Ovary (tissue), 9 donors: ENCODE results near the gene YJEFN3. TPM values are rescaled to one million over a fixed set of nuclear protein-coding genes. Genes with fewer than 3 reads are reported as not detected.

ENCODE experiments used
- DNase-seq, 5 donors: peaks; one replicate each; pipeline ENCODE4 v3.0.0-alpha.2; 2019 to 2020
- H3K27ac ChIP-seq, 2 donors: fragments of 200-600 bp; one replicate each; pipeline versions ENCODE4 v1.5.1 to v1.8.0; 2019 to 2022
- H3K27me3 ChIP-seq: fragments of 200-600 bp; one replicate; pipeline ENCODE4 v1.8.0; 2022
- H3K36me3 ChIP-seq: fragments of 200-600 bp; sonication (generic); one replicate; pipeline ENCODE4 v1.5.1; 2019
- H3K4me1 ChIP-seq: one replicate; pipeline ENCODE4 v1.8.1; 2013; ENCODE audit warnings: mild to moderate bottlenecking, moderate library complexity; ENCODE audit not compliant: insufficient read depth
- H3K4me3 ChIP-seq: fragments of 200-600 bp; sonication (generic); one replicate; pipeline ENCODE4 v1.5.1; 2017
- H3K9me3 ChIP-seq, 2 donors: fragments of 200-600 bp in 1 of 2; sonication (generic) in 1 of 2; one replicate each; pipeline versions ENCODE4 v1.5.1 to v1.8.1; 2013 to 2019; ENCODE audit warnings: mild to moderate bottlenecking in 1 of 2, moderate library complexity in 1 of 2
- EP300 ChIP-seq: sonication (generic); formaldehyde crosslinking; IDR thresholded peaks from one replicate; pipeline ENCODE4 v1.6.1; 2017; ENCODE audit warnings: antibody characterized with exemption
- POLR2A ChIP-seq: fragments of 450-650 bp; IDR thresholded peaks from one replicate; pipeline ENCODE4 v1.6.1; 2017; ENCODE audit warnings: antibody characterized with exemption, mild to moderate bottlenecking, moderate library complexity
- WGBS, 3 donors: extraction: QIAGEN DNeasy Blood & Tissue Kit in 1 of 3; methylation state at CpG; one replicate each; pipeline versions ENCODE4 v1.1.5 to v1.1.7; 2013 to 2017; 5-methylcytosine and 5-hydroxymethylcytosine counted together
- intact Hi-C, 4 donors: fragments of 100-400 bp; cut with DNase I; formaldehyde crosslinking; loops; one replicate each; pipeline versions ENCODE4 v1.11.0 to v1.15.1; 2022 to 2023
- polyA plus RNA-seq, 2 donors: library from polyadenylated mRNA; stranded (reverse); fragments of 200-250 nt in 1 of 2; fragments of 350-450 nt in 1 of 2; fragmentation: Illumina TruSeq in 1 of 2; extraction: RNeasy Lipid Tissue Mini Kit (QIAGEN cat#74804) in 1 of 2; gene quantifications; one replicate each; pipeline ENCODE4 v1.2.3, GENCODE V29; 2013 to 2014
- total RNA-seq, 7 donors: library from RNA; depleted of rRNA in 2 of 7; stranded (reverse); fragments of >200 nt in 2 of 7; fragmentation: NEBNext Ultra II Directional in 3 of 7; extraction: Animal tissue kit (Norgen Biotek cat#: 25700) in 3 of 7; gene quantifications; one replicate each; pipeline versions ENCODE4 v1.1.0 to v1.2.4, GENCODE V29; 2016 to 2023
- TF ChIP-seq, protein P1 (sequence below), 3 donors: fragments of 450-650 bp in 2 of 3; fragments of 200-600 bp in 1 of 3; IDR thresholded peaks; one replicate each; pipeline versions ENCODE4 v1.5.1 to v1.8.0; 2016 to 2022; ENCODE audit warnings: antibody characterized with exemption in 3 of 3, mild to moderate bottlenecking in 1 of 3
- donor health status: DM: no; HTN: no; CAD: no; lungs with moderate emphysema.
- donor health status: DM: no; HTN: no; CAD: no.
- donor health status: Bipolar disorder and iron deficiency.
- donor health status: DM: yes; HTN: yes; CAD: no.
- donor health status: DM: no; HTN: no; CAD: no.
- donor health status: DM: yes; HTN: yes; CAD: no.

Gene YJEFN3
- total and polyA plus RNA-seq, 9 donors = 2.0 to 5.0 (median 2.9) TPM

DNA sequence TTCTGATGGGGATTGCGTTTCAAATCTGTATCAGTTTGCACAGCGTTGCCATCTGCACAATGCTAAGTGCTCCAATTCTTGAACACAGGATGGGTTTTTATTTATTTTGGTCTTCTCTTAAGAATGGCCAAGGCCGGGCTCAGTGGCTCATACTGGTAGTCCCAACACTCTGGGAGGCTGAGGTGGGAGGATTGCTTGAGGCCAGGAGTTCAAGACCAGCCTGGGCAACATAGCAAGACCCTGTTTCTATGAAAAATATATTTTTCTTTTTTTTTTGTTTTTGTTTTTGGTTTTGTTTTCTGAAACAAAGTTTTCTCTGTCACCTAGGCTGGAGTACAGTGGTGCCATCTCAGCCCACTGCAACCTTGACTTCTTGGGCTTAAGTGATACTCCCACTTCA, 5.5 kb upstream of the YJEFN3 start:
- TF ChIP-seq EP300 = no peak
- H3K4me1 ChIP-seq = no peaks in the 10 kb centered on the region
- H3K27me3 ChIP-seq = no peaks in the 10 kb centered on the region
- intact Hi-C loops = no loop called here
- no peak for DNase-seq
- no peak overlapping the region for H3K4me3 ChIP-seq
- H3K27ac ChIP-seq = no peak overlapping the region
- H3K9me3 ChIP-seq = no peaks in the 10 kb centered on the region
- no peaks in the 10 kb centered on the region for H3K36me3 ChIP-seq
- 82 to 86% (median 83%) methylated on average over 3 of the region's 3 CpGs for WGBS, 3 donors

DNA sequence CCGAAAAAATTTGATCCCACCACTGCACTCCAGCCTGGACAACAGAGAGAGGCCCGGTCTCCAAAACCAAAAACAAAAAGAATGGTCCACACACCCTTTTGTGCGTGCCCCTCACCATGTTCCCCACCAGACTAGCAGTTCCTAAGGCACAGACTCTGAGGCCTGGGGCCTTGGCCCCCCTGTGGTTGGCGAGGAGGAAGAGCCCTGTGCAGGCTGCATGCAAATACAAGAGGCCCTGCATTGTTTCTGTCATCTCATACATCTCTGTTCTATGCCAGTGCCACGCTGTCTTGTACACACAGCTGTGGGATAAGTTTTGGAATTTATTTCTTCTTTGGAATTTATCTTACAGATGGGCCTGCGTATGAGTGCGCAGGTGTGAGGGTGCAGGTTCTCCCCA, 4.7 kb upstream of the YJEFN3 start:
- Histone ChIP-seq H3K27me3 (no peaks in the 10 kb centered on the region), H3K36me3 (no peaks in the 10 kb centered on the region), H3K27ac (no peak overlapping the region), H3K4me1 (no peaks in the 10 kb centered on the region), H3K4me3 (no peak overlapping the region), H3K9me3 (no peaks in the 10 kb centered on the region)
- intact Hi-C loops = no loop called here
- DNase-seq = no peak
- no peak for TF ChIP-seq EP300
- whole genome bisulfite sequencing, 3 donors = 81 to 87% (median 86%) methylated on average over 7 of the region's 7 CpGs

DNA sequence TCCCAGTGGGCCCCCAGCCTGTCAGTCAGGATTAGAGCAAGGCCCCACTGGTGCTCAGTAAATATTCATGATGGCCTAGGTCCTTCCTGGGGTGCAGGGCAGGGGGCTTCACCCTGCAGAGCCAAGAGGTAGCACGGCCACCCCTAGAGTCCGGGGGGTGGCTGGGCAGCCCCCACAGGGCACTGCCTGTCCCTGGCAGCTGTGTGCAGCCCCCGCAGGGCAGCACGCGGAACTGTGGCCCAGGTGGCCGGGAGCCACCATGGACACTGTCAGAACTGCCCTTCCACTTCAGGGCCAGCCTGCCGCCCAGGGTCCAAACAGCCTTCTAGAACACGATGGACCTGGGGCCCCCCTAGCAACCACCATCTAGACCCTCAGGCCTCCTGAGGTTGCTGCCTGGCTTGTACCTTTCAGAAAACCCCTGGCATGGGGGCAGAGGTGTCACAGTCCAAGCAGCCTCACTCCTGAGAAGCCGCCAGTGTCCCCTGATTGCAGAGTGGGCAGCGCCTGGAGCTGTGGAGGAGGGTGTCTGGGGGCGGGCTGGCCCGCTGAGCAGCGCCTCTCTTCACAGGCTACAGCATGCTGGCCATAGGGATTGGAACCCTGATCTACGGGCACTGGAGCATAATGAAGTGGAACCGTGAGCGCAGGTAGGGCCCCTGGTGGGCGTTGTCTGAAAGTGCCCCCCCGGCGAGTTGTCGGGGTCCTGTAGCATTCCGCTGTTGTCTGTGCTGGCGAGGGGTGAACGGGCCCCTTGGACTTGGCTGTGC, 2.9 kb upstream of the YJEFN3 start:
- WGBS, 3 donors = 81 to 87% (median 81%) methylated on average over 23 of the region's 23 CpGs
- Histone ChIP-seq H3K4me1 (no peaks in the 10 kb centered on the region), H3K36me3 (no peaks in the 10 kb centered on the region), H3K27ac (no peak overlapping the region), H3K9me3 (no peaks in the 10 kb centered on the region), H3K4me3 (no peak overlapping the region), H3K27me3 (no peaks in the 10 kb centered on the region)
- intact Hi-C loops = no loop called here
- no peak for DNase-seq
- TF ChIP-seq POLR2A = no peak
- TF ChIP-seq, protein P1, sequence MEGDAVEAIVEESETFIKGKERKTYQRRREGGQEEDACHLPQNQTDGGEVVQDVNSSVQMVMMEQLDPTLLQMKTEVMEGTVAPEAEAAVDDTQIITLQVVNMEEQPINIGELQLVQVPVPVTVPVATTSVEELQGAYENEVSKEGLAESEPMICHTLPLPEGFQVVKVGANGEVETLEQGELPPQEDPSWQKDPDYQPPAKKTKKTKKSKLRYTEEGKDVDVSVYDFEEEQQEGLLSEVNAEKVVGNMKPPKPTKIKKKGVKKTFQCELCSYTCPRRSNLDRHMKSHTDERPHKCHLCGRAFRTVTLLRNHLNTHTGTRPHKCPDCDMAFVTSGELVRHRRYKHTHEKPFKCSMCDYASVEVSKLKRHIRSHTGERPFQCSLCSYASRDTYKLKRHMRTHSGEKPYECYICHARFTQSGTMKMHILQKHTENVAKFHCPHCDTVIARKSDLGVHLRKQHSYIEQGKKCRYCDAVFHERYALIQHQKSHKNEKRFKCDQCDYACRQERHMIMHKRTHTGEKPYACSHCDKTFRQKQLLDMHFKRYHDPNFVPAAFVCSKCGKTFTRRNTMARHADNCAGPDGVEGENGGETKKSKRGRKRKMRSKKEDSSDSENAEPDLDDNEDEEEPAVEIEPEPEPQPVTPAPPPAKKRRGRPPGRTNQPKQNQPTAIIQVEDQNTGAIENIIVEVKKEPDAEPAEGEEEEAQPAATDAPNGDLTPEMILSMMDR (IDR thresholded peaks at IDR 0.05) = no peak
- no peak for TF ChIP-seq EP300

DNA sequence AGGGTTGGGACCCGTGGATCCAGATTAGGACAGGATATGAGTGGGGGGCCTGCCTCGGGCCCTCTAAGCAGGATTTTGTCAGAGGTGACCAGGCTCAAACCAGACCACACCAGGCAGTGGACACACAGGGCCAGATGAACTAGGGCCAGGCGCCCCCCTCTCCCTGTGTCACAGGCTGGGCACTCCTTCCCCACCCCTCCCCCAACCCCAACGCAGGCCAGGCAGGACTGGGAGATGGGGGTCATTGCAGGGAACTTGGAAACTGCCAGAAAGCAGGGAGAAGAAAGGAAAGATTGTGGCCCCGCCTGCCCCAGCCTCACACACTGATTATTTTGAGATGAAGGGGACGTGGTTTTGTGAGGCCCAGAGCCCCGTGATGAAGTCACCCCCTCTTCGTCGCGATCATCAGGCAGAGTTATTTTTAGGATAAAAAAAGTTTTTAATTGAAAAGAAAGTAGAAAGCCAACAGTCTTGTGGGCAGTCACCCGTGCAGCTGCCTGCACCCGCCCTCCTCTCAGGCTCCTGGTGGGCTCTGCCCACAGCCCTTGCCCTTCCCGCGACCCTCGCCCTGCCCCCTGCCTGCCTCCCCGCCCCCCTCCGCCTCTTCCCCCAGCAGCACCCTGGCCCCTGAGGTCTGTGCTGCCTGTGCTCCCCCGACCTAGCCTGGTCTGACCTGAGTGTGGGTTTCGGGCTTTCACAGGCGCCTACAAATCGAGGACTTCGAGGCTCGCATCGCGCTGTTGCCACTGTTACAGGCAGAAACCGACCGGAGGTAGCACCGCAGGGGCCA, 1.9 kb upstream of the YJEFN3 start:
- Histone ChIP-seq H3K36me3 (no peaks in the 10 kb centered on the region), H3K4me1 (no peaks in the 10 kb centered on the region), H3K9me3 (no peaks in the 10 kb centered on the region), H3K4me3 (no peak overlapping the region), H3K27ac (no peak overlapping the region), H3K27me3 (no peaks in the 10 kb centered on the region)
- WGBS, 3 donors = 76 to 79% (median 78%) methylated on average over 28 of the region's 28 CpGs
- intact Hi-C loops = no loop called here
- TF ChIP-seq EP300 (no peak), POLR2A (no peak)
- TF ChIP-seq, protein P1 (IDR thresholded peaks at IDR 0.05) = no peak
- no peak for DNase-seq

DNA sequence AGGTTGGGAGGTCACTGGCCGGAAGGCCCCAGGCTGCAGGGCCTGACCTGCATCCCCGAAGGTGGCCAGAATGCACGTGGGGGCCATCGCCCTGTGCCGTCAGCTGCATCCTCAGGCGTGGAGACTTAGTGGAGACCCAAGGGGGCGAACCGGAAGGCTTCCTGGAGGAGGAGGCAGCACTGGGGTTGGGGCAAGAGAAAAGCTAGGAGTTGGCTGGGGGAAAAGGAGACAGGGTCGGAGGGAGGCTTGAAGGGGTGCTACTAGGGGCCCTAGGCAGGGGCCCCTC, 1.4 kb upstream of the YJEFN3 start:
- intact Hi-C loops = no loop called here
- peak in 1 of 5 donors; percentile 28 for DNase-seq
- no peaks in the 10 kb centered on the region for H3K9me3 ChIP-seq
- no peak overlapping the region for H3K4me3 ChIP-seq
- no peaks in the 10 kb centered on the region for H3K36me3 ChIP-seq
- H3K27ac ChIP-seq = no peak overlapping the region
- TF ChIP-seq EP300 (no peak), POLR2A (no peak)
- TF ChIP-seq, protein P1 (IDR thresholded peaks at IDR 0.05) = no peak
- 86 to 93% (median 89%) methylated on average over 9 of the region's 9 CpGs for WGBS, 3 donors
- H3K4me1 ChIP-seq = no peaks in the 10 kb centered on the region
- H3K27me3 ChIP-seq = no peaks in the 10 kb centered on the region
